ENCODE data around the gene IL1RL2.
A peak's percentile ranks its signal among the peaks of the same experiment; 100 is the strongest.

The IL1RL2 gene

GRCh38 chr2:102186791-102187495 is at the start of gene IL1RL2:
TSS of gene IL1RL2 (plus strand) at chr2:102187023. CDS start at chr2:102187868, 845 bp downstream.
- Mint-ChIP-seq H3K27me3 (ENCODE audit: low read depth) (peaks cover 26% of the 10 kb centered on the region), H3K9me3 (peaks cover 4% of the 10 kb centered on the region), H3K27ac (no peak within 1 kb of the TSS), H3K4me1 (peaks cover 5% of the 10 kb centered on the region), H3K4me3 (peak within 1 kb of the TSS; percentile 79 to 86 (median 84)), H3K36me3 (ENCODE audit: low read depth) (no peaks in the 10 kb centered on the region)
- TF ChIP-seq CTCF (IDR thresholded peaks at IDR 0.05; ENCODE audit: unreplicated experiment in 3 of 3) = no peak

GRCh38 chr2:102137138-102137537 is 49.7 kb upstream of the IL1RL2 start:
- TF ChIP-seq CTCF (IDR thresholded peaks at IDR 0.05; ENCODE audit: unreplicated experiment in 3 of 3) = no peak
- no peak overlapping the region for H3K4me3 Mint-ChIP-seq
- H3K9me3 Mint-ChIP-seq = peaks cover 10% of the 10 kb centered on the region
- no peaks in the 10 kb centered on the region for H3K36me3 Mint-ChIP-seq (ENCODE audit: low read depth)
- no peak overlapping the region for H3K27ac Mint-ChIP-seq
- no peaks in the 10 kb centered on the region for H3K27me3 Mint-ChIP-seq (ENCODE audit: low read depth)
- H3K4me1 Mint-ChIP-seq = peaks cover 28% of the 10 kb centered on the region

DNA sequence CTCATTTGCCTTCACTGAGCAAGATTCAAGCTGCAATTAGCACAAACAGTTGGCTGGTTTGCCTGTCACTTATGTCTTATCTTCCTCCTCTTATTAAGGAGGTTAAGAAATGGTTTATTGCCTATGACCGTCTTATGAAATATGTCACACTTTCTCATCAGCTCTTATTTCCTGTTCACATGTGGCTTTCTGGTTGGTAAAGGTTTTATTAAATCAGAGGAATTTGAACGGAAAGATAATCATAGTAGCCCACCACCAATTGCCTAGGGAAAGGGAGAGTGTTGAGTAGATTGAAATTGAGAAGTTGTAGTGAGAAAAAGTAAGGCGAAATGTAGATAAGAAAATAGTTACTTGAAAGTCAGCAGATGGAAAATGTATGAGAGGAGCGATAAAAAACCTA is 48.5 kb upstream of the IL1RL2 start:
- TF ChIP-seq CTCF (IDR thresholded peaks at IDR 0.05; ENCODE audit: unreplicated experiment in 3 of 3) = no peak
- no peaks in the 10 kb centered on the region for H3K27me3 Mint-ChIP-seq (ENCODE audit: low read depth)

DNA sequence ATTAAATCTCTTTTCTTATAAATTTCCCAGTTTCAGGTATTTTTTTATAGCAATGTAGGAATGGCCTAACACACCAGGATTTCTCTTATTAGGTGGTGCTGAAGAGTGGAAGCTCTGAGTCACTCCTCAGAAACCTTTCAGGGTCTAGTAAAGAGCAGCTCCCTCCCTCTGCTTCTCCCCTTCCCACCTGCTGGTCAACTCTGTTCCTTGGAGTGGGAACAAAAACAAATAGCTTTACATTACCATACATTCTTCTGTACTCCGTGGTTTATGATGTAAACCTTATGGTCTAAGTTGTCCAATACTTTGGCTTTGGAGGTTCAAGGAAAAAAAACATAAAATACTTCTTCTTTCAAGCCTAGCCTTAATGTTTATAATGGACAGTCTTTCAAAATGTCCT is 47.0 kb upstream of the IL1RL2 start:
- peaks cover 3% of the 10 kb centered on the region for H3K9me3 Mint-ChIP-seq
- H3K4me1 Mint-ChIP-seq = peaks cover 45% of the 10 kb centered on the region
- H3K4me3 Mint-ChIP-seq = peak overlapping the region in 2 of 3 experiments; percentile 64 to 65
- no peak for TF ChIP-seq CTCF (IDR thresholded peaks at IDR 0.05; ENCODE audit: unreplicated experiment in 3 of 3)
- H3K27me3 Mint-ChIP-seq (ENCODE audit: low read depth) = peaks cover 6% of the 10 kb centered on the region
- peak overlapping the region in 2 of 3 experiments; percentile 93 to 94 for H3K27ac Mint-ChIP-seq
- H3K36me3 Mint-ChIP-seq (ENCODE audit: low read depth) = peaks cover 4% of the 10 kb centered on the region

More for the DNA sequence above, 48.5 kb upstream of the IL1RL2 start:
- Mint-ChIP-seq H3K36me3 (ENCODE audit: low read depth) (no peaks in the 10 kb centered on the region), H3K9me3 (peaks cover 3% of the 10 kb centered on the region), H3K4me3 (peak overlapping the region in 1 of 3 experiments; percentile 6), H3K4me1 (peaks cover 35% of the 10 kb centered on the region), H3K27ac (peak overlapping the region in 2 of 3 experiments; percentile 4)

GRCh38 chr2:102140377-102140776 is 46.4 kb upstream of the IL1RL2 start:
- TF ChIP-seq CTCF (IDR thresholded peaks at IDR 0.05; ENCODE audit: unreplicated experiment in 3 of 3) = no peak
- Mint-ChIP-seq H3K4me3 (peak overlapping the region; percentile 57 to 65 (median 64)), H3K27me3 (ENCODE audit: low read depth) (peaks cover 7% of the 10 kb centered on the region), H3K4me1 (peaks cover 45% of the 10 kb centered on the region), H3K36me3 (ENCODE audit: low read depth) (peaks cover 9% of the 10 kb centered on the region), H3K27ac (peak overlapping the region; percentile 85 to 94 (median 93)), H3K9me3 (peaks cover 6% of the 10 kb centered on the region)

All from nephron (organoid).